ENCODE data around the gene CISH. TPM values are rescaled to one million over a fixed set of nuclear protein-coding genes. Genes with fewer than 3 reads are reported as not detected.

Gene CISH
- total RNA-seq, 1 donor from 2014 or later: 21.1 TPM

DNA sequence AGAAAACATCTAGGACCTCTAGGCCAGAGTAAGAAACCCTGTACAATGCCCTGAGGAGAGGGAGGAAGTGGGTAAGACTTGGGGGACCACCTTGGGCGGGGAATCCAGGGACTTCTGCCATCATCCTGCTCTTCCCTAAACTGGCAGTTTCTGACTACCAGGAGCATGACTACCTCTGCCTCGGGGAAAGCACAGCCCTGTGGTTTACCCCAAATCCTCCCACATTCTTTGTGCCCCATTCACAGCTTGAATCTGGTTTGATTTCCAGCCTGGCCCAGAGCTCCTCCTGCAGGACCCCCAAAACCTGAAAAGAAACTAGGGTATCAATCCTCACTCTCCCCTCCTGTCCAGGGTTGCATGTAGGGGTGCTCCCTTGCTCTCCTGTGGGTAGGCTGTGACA is 48.7 kb downstream of the CISH start:
- intact Hi-C loops (cut with DNase I): no loop called here
- no peak for DNase-seq (ENCODE audit: low spot score)

DNA sequence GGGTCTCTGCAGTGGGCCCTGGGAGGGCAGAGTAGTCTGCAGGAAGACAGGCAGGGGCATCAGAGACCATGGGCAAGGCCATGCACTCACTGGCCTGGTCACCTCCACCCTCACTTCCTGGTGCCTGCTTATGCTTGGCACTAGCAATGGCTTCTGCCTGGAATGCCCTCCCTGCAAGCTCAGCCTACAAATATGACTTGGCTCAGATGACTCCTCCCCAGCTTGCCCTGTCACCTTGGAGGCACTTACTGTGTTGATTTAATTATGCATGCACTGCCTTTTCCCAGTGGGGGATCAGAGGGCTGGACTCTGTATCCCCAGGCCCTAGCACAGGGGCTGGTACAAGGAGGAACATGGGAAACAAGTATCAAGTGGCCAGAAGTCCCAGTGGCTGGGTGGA is 51.9 kb downstream of the CISH start:
- no peak for DNase-seq (ENCODE audit: low spot score)
- intact Hi-C loops (cut with DNase I): no loop called here

- DNase-seq (ENCODE audit: low spot score): no peak
- intact Hi-C loops (cut with DNase I): no loop called here
Measured at GRCh38 chr3:50557915-50558314, 53.7 kb downstream of the CISH start.

- DNase-seq (ENCODE audit: low spot score): no peak
- intact Hi-C loops (cut with DNase I): no loop called here
Measured at GRCh38 chr3:50557106-50557505, 54.5 kb downstream of the CISH start.

Other genes starting within 250 kb of the CISH start
- gene CACNA2D2, start 108.1 kb downstream of the CISH start, total RNA-seq: 1.4 TPM
- gene C3orf18, start 44.0 kb downstream of the CISH start, total RNA-seq: 35.7 TPM
- gene HEMK1, start 42.3 kb downstream of the CISH start, total RNA-seq: 14.4 TPM
- gene MAPKAPK3, start 5.4 kb upstream of the CISH start, total RNA-seq: 266 TPM
- 6.1 TPM for gene DOCK3, start 63.2 kb upstream of the CISH start, total RNA-seq

Measured in cardiac septum (tissue), 1 donor.